Renal pelvis (tissue), 4 donors: ENCODE data around the gene CIROP. TPM values are rescaled to one million over a fixed set of nuclear protein-coding genes. Genes with fewer than 3 reads are reported as not detected.
A peak's percentile ranks its signal among the peaks of the same experiment; 100 is the strongest.

Experiments used
- DNase-seq: peaks from one replicate; pipeline ENCODE4 v3.0.0-alpha.2; 2013
- polyA plus RNA-seq, 3 donors: library from polyadenylated mRNA; unstranded; fragments of 120-200 nt; gene quantifications; one replicate each; pipeline ENCODE4 v1.2.1, GENCODE V29; 2013; ENCODE audit not compliant: insufficient read length in 3 of 3

Gene CIROP
- polyA plus RNA-seq, 3 donors: 0.06 to 0.18 TPM; not detected in 1

DNA sequence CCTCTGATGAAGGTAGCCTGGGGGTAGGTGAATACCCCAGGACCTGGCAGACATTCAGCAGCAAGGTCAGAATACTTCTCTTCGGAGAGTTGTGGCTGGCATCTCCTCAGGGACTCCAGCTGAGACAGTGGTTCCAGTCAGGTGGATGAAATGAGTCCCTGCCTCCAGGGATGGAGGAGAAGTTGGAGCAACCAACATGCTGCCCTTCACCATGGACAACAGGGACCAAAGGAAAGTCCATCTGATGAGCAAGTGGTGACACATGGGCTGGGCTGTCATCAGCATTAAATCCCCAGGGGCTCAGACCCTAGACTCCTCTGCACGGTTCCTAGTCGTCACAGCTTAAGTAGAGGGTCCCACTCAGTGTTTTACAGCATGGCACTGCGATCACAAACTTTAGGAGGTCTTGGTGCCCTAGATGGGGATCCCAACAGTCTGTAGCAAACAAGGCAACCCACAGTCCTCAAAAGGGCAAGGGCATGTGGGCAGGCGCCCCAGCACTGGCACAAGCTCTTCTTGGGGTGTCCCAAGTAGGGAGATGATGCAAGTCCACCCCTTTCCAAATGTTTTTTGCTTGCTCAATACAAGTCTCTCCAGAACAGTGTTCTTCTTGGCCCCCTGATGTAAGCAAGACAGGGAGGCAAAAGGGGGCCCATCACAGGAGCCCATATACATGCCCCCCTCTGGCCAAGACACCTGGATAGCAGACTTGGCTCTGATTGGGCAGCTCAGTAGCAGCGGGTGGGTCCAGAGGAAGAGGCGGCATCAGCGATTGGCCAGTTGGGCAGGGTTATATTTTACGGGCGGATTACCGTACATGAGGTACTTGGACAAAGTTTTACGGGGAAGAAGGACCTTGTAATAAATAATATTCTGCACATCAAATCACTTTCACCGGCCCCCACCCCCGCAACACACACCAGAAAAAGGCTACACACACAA is 36.7 kb downstream of the CIROP start:
- no peak for DNase-seq

DNA sequence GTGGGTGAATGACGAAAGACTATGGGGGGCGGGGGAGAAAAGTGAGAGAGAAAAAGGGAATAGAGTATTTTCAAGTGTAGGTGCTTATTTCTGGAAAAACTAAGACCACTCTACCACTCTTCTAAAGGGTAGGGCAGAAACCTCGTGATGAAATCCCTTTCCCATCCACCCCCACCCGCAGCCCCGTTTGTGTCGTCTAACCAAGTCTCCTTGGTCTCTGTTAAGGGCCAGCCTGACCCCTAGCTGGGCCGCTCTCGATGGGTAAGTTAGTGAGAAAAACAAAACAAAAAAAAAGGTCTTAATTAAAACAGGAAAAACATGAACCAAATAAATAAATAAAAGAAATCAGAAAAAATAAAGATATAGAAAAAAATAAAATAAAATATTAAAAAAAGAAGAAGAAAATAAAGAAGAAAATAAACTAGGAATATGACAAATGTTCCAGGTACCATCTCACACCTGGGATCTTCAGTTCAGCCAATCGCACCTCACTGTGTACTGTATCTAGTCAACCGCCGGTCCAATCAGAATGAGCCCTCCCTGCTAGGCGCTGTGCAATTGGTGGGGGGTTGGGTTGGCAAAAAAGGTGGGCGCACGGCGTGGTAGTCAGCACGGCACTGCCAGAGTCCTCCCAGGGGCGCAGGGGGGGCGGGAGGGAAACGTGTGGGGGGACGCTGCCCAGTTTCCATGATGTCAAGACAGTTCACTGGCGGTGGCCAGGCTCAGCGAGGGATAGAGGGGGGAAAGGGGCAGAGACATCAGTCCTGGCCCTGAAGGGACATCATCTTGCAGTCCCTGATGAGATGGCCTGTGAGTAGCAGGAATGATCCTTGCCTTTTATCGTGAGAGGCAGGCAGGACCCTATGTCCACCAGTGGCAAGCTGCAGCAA is 37.7 kb downstream of the CIROP start:
- no peak for DNase-seq

DNA sequence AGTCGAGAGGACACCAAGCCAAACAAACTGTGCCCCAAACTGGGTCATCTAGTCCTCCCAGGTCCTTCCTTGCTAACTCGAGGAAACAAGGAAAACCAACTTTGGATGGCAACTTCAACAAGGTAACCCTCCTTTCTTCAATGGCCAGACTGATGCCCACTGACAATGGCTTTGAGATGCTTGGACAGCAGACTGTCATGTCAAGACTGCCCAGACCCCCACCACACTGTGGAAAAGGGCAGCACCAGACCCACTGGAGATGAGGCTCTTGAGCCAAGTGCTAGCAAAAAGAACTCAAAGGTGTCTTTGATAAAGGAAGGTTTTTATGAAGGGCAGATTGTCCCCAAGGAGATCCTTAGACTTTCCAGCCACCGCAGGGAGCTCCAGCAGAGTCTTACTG is 38.4 kb downstream of the CIROP start:
- DNase-seq: no peak

DNA sequence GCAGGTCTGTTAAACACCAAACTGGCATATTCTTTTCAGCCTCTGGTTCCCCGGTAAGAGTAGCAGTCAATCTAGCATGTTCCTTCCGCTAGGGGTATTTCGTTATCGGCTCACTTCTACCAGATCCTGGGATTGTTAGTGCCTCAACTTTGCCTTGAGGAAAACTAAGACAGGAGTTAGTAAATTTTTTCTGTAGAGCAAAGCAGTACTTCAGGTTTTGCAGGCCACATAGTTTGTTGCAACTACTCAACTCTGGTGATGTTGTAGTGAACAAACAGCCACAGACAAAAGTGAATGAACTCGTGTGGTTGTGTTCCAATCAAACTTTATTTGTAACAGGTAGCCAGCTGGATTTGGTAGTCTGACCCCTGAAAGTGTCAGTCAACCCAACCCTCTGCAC is 41.2 kb downstream of the CIROP start:
- no peak for DNase-seq

DNA sequence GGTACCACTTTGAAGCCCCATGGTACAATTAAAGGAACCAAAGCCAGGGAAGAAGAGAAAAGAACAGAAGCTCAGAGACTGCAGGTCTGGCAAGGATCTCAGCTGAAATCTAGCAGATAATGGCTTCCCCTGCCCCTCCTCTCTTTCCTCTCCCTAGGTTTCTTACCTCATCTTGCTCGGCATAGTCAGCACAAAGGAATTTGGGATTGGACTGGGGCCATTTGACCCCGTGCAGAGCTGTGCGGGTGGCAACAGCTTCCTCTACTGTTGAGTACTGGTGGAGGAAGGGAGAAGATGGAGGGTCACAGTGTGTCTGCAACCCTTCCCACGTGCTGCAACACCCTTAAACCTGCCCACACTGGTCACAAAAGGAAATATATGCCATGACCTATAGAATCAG is 42.8 kb downstream of the CIROP start:
- no peak for DNase-seq

DNA sequence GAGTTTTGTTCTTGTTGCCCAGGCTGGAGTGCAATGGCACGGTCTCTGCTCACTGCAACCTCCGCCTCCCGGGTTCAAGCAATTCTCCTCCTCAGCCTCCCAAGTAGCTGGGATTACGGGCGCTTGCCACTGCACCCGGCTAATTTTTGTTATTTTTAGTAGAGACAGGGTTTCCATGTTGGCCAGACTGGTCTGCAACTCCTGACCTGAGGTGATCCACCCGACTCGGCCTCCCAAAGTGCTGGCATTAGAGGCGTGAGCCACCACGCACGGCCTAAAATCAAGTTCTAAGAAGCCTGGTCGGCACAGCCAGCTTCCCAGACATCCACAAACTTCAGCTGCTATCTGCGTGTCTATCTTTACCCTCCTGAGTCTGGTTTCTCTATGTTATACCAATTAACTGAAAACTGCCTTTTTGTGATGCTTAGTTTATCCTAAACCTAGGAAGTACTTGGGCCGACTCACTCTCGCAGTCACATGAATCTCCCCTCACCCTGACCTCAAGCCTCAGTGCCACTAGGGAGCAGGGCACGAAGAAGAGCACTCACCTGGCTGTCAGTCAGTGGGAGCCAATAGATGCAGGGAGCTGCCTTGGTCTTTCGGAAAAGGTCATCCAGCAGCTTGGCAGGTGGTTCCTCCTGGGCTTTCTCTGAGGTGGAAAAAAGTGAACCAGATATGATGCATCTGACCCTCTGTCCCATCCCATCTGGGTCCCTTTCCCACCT is 44.1 kb downstream of the CIROP start:
- no peak for DNase-seq

DNA sequence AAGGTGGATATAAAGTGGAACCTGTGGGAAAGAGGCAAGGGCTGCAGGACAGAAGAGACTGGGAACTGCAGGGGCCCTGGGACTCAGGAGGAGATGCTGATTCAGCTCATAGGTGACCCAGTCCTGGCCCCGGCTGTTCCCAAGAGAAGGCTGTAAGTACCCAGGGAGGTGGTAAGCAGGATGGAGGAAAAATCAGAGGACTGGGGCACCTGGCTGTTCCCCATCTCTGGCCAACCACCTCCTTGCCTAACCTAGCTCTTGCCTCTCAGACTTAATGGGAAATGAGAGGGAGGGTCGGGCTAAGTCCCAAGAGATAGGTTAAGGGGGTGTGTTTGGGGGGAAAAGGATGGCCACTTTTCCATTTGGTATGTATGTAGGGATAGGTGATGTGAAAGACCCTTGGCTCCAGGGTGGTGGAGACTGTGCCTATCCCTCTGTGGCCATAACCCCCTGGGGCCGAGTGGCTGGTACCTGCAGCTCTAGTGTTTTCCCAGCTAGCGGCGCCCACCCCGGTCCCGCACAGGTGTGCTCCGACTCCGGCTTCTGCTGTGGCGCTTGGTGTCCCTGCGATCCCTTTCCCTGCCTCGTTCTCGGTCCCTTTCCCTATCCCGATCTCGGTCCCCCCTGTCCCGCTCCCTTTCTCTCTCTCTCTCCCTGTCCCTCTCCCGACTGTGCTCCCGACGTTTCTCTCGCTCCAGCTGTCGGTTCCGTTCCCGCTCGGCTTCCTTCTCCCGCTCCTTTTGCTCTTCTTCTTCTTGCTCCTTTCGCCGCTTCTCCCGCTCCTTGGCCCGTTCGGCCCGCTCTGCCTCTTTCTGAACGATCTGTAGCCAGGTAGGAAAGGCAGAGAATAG is 45.9 kb downstream of the CIROP start:
- DNase-seq: no peak

DNA sequence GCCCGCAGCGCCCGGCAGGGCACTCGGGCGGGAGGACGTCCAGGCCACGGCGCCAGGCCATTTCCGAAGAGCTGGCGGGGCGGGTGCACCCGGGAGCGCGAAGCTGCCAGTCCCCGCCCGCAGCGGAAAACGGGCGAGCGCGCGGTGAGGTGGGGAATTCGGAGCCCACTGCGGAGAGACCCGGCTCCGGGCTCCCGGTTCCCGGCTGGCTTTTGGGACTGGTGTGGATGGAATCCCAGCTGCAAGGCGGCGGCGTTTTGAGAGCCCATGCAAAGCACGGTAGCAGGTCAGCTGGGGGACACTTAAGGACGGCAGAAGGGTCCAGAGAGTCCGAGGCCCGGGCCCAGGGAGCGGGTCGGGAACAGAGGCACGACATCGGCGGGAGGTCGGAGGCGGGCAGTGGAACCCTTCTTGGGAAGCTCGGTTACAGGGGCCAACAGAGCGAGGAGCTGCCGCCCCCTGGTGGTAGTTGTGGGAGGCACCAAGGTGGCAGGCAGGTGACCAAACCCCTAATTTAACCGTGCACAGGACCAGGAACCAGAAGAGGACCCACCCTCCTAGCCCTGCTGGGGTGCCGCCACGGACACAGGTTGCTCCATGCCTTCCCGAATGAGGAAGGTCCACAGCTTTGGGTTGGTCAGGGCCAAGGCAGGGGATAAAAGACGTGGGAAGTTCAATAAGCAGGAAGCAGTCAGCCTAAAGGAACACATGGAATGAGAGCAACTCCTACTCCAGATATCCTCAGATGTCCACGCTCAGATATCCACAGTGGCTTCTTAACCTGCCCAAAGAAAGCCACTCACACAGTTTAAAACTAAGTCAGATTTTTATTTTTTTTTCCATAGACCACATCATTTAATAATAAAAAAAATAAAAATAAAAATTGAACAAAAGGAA is 46.8 kb downstream of the CIROP start:
- DNase-seq: peak; percentile 92

DNA sequence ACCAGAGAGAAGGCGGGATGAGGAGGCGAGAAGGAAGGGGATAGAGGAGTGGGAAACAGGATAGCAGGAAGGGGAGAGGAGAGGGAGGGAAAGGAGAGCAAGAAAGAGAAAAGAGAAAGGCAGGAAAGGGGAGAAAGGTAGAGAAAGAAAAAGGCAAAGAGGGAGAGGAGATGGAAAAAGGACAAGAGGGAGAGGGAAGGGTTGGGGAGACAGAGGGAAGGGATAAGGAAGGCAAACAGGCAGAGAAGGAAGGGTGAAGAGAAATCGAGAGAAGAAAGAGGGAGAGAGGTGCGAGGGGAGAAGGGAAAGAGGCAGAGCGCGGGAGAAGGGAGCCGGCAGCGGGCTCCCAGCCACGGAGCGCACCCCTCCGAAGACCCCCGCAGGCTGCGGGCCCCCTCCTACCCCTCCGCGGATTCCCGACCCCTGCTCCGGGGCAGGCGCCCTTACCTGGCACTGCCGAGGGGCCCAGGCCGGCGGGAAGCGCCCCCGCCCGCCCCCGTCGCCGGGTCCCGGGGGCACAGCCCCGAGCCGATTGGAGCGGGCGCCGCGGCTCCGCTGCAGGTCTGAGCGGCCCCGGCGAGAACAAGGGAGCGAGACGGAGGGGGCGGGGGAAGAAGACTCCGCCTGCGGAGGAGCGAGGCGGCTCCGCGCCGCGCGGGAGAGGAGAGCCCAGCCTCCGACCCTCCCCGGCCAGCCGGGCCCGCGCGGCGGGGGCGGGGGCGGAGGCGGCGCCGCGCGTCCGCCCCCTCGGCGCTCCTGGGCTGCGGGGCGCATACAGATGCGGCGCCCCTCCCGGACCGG is 47.6 kb downstream of the CIROP start, which contains the start of gene CDH24:
Gene CDH24 (minus strand): TSS at position 565 of the 801 bp plus-strand sequence. CDS start 1,787 bp downstream, outside the sequence.
- DNase-seq: peak; percentile 81

DNA sequence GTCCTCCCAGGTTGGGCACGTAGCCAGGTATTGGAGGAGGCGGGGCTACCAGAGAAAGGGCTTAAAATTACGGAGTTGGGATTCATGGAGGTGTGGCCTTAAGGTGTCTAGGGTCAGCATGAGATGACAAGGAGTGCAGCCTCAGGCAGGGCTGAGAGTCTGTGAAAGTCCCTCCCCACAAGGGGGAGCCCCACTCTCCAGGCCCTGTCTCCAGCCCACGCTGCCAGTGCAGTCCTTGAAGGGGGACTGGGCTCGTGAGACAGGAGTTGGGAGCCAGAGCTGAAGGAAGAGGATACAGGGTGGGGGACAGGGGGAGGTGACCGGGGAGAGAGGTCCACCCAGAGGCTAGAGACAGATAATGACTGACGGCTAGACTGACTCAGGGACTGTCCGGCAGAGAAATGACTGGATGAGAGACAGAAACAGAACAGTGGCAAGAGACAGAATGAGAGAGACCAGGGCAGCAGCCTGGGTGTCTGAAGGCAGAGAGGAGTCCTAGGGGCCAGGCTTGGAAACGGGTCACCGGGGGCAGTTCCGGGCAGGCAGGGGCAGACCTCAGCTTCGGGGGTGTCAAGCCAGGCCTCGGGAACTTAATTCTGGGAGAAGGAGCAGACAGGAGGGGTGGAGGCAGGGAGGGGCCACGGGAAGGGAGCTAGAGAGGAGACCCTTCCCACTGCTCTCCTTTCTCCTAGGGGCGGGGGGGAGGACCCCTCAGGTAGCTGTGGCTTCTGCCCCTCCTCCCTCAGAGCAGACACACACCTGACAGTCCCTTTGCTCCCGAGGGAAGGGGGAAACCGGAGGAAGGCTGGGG is 48.4 kb downstream of the CIROP start:
- no peak for DNase-seq

DNA sequence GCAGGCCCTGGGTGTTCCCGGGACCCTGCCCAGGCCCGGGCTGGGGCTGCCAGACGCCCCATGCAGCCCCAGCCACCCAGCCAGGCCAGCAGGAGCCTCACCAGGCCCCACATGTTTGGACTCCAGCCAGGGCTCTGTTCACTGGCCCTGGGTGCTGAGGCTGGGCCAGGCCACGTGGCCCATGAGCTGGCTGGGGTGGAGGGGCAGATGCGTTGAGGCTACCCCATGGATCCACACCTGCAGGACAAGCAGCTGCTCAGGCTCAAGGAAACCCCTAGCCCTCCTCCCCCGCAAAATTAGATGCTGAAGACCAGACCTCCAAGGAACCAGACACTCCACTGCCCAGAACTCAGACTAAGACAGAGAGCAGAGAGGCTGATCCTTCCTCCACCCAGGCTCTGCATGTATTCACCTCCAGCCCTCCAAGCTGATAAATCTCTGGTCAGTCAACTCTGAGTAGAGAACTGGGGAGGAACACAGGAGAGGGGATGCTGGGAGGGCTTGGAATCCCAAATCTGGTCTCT is 49.1 kb downstream of the CIROP start:
- DNase-seq: no peak

DNA sequence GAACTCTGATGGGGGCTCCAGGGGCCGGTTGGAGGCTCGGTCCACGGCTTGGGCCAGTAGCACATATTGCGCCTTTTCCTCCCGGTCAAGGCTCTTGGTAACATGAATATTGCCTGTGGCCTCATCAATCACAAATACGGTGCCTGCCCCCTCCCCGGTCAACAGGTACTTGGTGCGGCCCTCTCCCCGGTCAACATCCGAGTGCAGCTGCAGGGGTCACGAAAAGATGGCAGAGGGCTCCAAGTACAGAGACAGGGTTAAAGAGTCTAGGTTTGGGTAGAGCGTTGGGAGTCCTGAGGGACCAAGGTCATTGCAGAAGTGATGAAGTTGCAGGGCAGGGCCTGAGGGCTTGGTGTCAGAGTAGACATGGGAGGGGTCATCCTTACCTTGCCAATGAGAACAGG is 49.6 kb downstream of the CIROP start:
- no peak for DNase-seq

DNA sequence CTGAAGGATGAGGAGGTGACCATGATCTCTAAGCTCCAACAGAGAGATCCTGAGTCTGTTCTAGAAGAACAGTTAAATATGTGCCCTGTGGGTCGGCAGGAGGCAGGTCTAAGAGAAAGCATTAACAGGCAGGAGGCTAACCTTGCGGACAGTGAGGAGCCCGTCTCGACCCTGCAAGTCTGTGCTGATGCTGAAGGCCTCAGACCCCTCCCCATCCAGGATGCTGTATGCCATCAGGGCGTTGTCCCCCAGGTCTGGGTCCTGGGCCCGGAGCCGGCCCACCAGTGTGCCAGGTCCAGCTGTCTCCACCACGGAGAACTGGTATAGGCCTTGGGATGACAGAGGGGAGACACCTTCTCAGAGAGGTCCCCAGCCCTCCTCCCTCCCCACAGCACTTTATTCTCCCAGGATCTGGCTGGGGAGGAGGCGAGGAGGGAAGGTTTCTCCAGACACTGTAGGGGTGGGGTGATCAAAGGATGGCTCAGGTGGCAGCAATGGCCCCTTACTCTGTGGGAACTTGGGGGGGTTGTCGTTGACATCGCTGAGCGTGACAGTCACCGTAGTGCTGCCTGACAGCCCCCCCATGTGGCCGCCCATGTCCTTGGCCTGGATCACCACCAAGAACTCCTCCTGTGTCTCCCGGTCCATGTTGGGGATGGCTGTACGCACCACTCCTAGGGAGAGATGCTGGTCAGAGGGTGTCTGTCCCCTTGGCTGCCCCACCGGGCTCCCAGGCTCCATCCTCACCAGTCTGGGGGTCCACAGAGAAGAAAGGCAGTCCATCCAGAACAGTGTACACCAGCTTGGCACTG is 50.6 kb downstream of the CIROP start:
- no peak for DNase-seq

DNA sequence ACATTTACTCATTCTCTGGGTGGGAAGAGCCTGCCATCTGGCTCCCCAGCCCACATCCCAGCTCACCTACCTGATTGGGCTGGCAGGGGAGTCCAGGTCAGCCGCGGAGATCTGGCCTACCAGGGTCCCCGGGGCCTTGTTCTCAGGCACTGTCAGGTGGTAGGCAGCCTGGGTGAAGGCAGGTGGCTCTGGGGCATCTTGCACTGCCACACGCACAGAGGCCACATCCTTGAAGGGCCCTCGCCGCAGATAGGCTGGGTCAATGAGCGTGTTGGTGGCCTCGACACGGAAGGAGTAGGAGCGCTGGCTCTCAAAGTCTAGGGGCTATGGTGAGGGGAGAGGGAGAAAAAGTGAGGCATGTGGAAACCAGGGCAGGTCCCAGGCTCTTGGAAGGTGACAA is 51.4 kb downstream of the CIROP start:
- no peak for DNase-seq

DNA sequence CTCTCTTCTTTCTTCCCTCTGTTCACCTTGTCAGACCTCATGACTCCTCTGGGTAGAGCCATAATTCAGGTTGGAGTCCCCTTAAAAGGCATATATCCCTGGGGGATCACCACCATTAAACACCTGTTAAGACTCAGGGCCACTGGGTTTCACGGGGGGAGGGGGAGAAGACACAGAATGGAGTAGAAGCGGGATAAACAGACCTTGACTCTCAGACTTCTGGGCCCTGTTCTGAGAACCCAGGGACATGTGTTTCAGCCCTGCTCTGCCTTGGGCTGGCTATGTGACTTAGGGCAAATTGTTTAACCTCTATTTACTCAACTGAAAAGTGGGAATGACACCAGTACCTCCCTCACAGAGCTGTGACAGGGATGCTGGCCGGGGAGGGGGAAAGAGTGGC is 52.1 kb downstream of the CIROP start:
- no peak for DNase-seq

DNA sequence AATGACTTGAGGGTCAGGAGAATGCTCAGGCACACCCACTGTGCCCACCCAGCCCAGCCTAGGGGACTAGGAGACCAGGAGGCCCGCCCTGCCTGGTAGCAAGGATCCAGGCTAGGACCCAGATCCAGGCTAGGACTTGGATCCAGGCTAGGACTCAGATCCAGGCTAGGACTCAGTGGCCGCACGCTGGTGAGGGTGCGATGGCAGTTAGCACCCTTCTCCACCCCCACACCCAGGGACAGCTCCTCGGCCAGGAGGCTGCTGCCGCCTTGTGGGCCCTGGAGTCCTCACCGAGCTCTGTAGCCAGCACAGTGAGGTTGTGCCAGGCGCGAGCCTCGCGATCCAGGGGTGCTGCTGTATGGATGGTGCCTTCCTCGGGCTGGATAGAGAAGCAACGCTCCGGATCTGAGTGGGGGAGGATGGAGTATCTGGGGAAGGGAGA is 52.6 kb downstream of the CIROP start:
- no peak for DNase-seq
